IMR-90 (cell line): ENCODE measurements around the gene SPZ1. TPM values are rescaled to one million over a fixed set of nuclear protein-coding genes. Genes with fewer than 3 reads are reported as not detected.

ENCODE experiments used
- ATAC-seq: fragments of 200-7000 bp; cut with Tn5 transposase; 2 replicates; pipeline ENCODE4 v1.9.1; 2020; ENCODE audit warnings: low read depth, mild to moderate bottlenecking, moderate library complexity
- BruUV-seq: library from RNA; stranded (reverse); fragments of 400-500 nt; replicated peaks from 2 replicates; lab custom pipeline; 2021; lab: Mats Ljungman, UMichigan
- CTCF ChIA-PET: fragments of 300-600 bp; formaldehyde crosslinking; extraction: SDS; loops from one replicate; lab custom pipeline; 2021; ENCODE audit warnings: antibody characterized with exemption; lab: Yijun Ruan, JAX
- POLR2A ChIA-PET: fragments of 300-600 bp; sonication (Branson Sonifier 250); formaldehyde crosslinking; loops from one replicate; lab custom pipeline; 2022; ENCODE audit warnings: antibody characterized with exemption; ENCODE audit not compliant: unreplicated experiment; lab: Charles Lee
- DNase-seq: peaks from one replicate; pipeline ENCODE4 v3.0.0; 2013
- H2AFZ ChIP-seq: replicated peaks from 2 replicates; pipeline ENCODE3; 2013; ENCODE audit warnings: low read length, mild to moderate bottlenecking; ENCODE audit not compliant: poor library complexity
- H2AK5ac ChIP-seq: 2 replicates; pipeline ENCODE4 v1.6.1; 2013; ENCODE audit warnings: low read depth, low read length, inconsistent platforms
- H2AK9ac ChIP-seq: replicated peaks from 2 replicates; pipeline ENCODE3; 2013; ENCODE audit warnings: mild to moderate bottlenecking, low read depth, low read length, moderate library complexity; ENCODE audit not compliant: poor library complexity
- H2BK120ac ChIP-seq: 2 replicates; pipeline ENCODE4 v1.6.1; 2013; ENCODE audit warnings: low read depth, low read length, inconsistent platforms
- H2BK15ac ChIP-seq: 3 replicates; pipeline ENCODE4 v1.6.1; 2013; ENCODE audit warnings: low read depth, low read length, inconsistent platforms
- H2BK20ac ChIP-seq: 2 replicates; pipeline ENCODE4 v1.6.1; 2013; ENCODE audit warnings: low read depth, mild to moderate bottlenecking, inconsistent platforms, low read length, moderate library complexity
- H2BK5ac ChIP-seq: 2 replicates; pipeline ENCODE4 v1.6.1; 2013; ENCODE audit warnings: mild to moderate bottlenecking, low read depth, low read length, inconsistent platforms; ENCODE audit not compliant: poor library complexity, severe bottlenecking
- H3K14ac ChIP-seq: replicated peaks from 2 replicates; pipeline ENCODE4 v1.6.1; 2013; ENCODE audit warnings: low read depth, low read length, inconsistent platforms
- H3K18ac ChIP-seq: 2 replicates; pipeline ENCODE4 v1.6.1; 2013; ENCODE audit warnings: low read depth, low read length, control low read depth
- H3K23ac ChIP-seq: 2 replicates; pipeline ENCODE4 v1.6.1; 2013; ENCODE audit warnings: low read depth, low read length, inconsistent platforms
- H3K27ac ChIP-seq: 2 replicates; pipeline ENCODE4 v1.5.1; 2013; ENCODE audit warnings: mild to moderate bottlenecking, control low read depth, low read length; ENCODE audit not compliant: insufficient read depth
- H3K27me3 ChIP-seq: 2 replicates; pipeline ENCODE4 v1.6.1; 2013; ENCODE audit warnings: low read length; ENCODE audit not compliant: control insufficient read depth, insufficient read depth
- H3K36me3 ChIP-seq: 2 replicates; pipeline ENCODE4 v1.6.1; 2013; ENCODE audit warnings: low read length, mixed read lengths; ENCODE audit not compliant: control insufficient read depth, insufficient read depth
- H3K4ac ChIP-seq: 2 replicates; pipeline ENCODE4 v1.6.1; 2013; ENCODE audit warnings: low read depth, low read length, inconsistent platforms
- H3K4me1 ChIP-seq: 2 replicates; pipeline ENCODE4 v1.6.1; 2013; ENCODE audit warnings: low read length, mixed read lengths; ENCODE audit not compliant: control insufficient read depth, insufficient read depth
- H3K4me2 ChIP-seq: 2 replicates; pipeline ENCODE4 v1.6.1; 2013; ENCODE audit warnings: low read depth, mild to moderate bottlenecking, control low read depth, low read length, moderate library complexity
- H3K4me3 ChIP-seq: 2 replicates; pipeline ENCODE4 v1.5.1; 2013; ENCODE audit warnings: low read depth, mild to moderate bottlenecking, control low read depth, low read length, moderate library complexity; ENCODE audit not compliant: insufficient read depth
- H3K56ac ChIP-seq: 2 replicates; pipeline ENCODE4 v1.6.1; 2013; ENCODE audit warnings: low read length, inconsistent platforms; ENCODE audit not compliant: insufficient read depth; ENCODE audit errors: extremely low read depth
- H3K79me1 ChIP-seq, 2 experiments: 2 replicates each; pipeline ENCODE4 v1.6.1; 2013; ENCODE audit warnings: low read length in 2 of 2, inconsistent platforms in 1 of 2, low read depth in 1 of 2
- H3K9ac ChIP-seq: 2 replicates; pipeline ENCODE4 v1.6.1; 2013; ENCODE audit warnings: low read depth, low read length, control low read depth
- H3K9me1 ChIP-seq: 2 replicates; pipeline ENCODE4 v1.6.1; 2013; ENCODE audit warnings: low read length, inconsistent platforms; ENCODE audit not compliant: insufficient read depth
- H3K9me3 ChIP-seq: 2 replicates; pipeline ENCODE4 v1.6.1; 2013; ENCODE audit warnings: low read length; ENCODE audit not compliant: control insufficient read depth, insufficient read depth
- H4K20me1 ChIP-seq: 2 replicates; pipeline ENCODE4 v1.6.1; 2013; ENCODE audit warnings: low read length, inconsistent platforms; ENCODE audit not compliant: insufficient read depth
- H4K5ac ChIP-seq: 2 replicates; pipeline ENCODE4 v1.6.1; 2013; ENCODE audit warnings: mild to moderate bottlenecking, low read depth, low read length, control low read depth
- H4K8ac ChIP-seq, 2 experiments: 2 replicates each; pipeline ENCODE4 v1.6.1; 2013; ENCODE audit warnings: low read depth in 2 of 2, low read length in 2 of 2, control low read depth in 1 of 2, inconsistent platforms in 1 of 2
- H4K91ac ChIP-seq: 2 replicates; pipeline ENCODE4 v1.6.1; 2013; ENCODE audit warnings: low read depth, low read length, inconsistent platforms; ENCODE audit not compliant: insufficient read depth
- BHLHE40 ChIP-seq: fragments of 150-350 bp; IDR thresholded peaks from 2 replicates; pipeline ENCODE4 v1.6.1; 2016; ENCODE audit warnings: mild to moderate bottlenecking, low read depth, low read length
- CEBPB ChIP-seq: IDR thresholded peaks from 2 replicates; pipeline ENCODE4 v1.6.1; 2012; ENCODE audit warnings: low read depth, low read length, improper control_type of control experiment
- CHD1 ChIP-seq: IDR thresholded peaks from 2 replicates; pipeline ENCODE4 v1.6.1; 2012; ENCODE audit warnings: low read depth, low read length, improper control_type of control experiment
- CTCF ChIP-seq: conservative IDR thresholded peaks from 2 replicates; pipeline ENCODE4 v1.5.1; 2012; ENCODE audit warnings: mild to moderate bottlenecking, low read depth, low read length, improper control_type of control experiment
- FOS ChIP-seq: fragments of 150-350 bp; IDR thresholded peaks from 2 replicates; pipeline ENCODE4 v1.6.1; 2016; ENCODE audit warnings: low read depth, low read length
- MAFK ChIP-seq: IDR thresholded peaks from 2 replicates; pipeline ENCODE4 v1.6.1; 2012; ENCODE audit warnings: low read depth, low read length, improper control_type of control experiment
- MAZ ChIP-seq: IDR thresholded peaks from 2 replicates; pipeline ENCODE4 v1.6.1; 2012; ENCODE audit warnings: low read depth, mild to moderate bottlenecking, low read length, improper control_type of control experiment, moderate library complexity, borderline replicate concordance
- MXI1 ChIP-seq: IDR thresholded peaks from 2 replicates; pipeline ENCODE4 v1.6.1; 2012; ENCODE audit warnings: low read depth, mild to moderate bottlenecking, low read length, moderate library complexity, borderline replicate concordance
- NFE2L2 ChIP-seq: fragments of 150-350 bp; IDR thresholded peaks from 2 replicates; pipeline ENCODE4 v1.6.1; 2016; ENCODE audit warnings: low read depth, mild to moderate bottlenecking, low read length
- POLR2A ChIP-seq: IDR thresholded peaks from 2 replicates; pipeline ENCODE4 v1.6.1; 2012; ENCODE audit warnings: mild to moderate bottlenecking, low read depth, low read length
- RAD21 ChIP-seq: IDR thresholded peaks from 2 replicates; pipeline ENCODE4 v1.6.1; 2012; ENCODE audit warnings: low read length, improper control_type of control experiment
- RCOR1 ChIP-seq: IDR thresholded peaks from 2 replicates; pipeline ENCODE4 v1.6.1; 2012; ENCODE audit warnings: mild to moderate bottlenecking, low read length, improper control_type of control experiment; ENCODE audit not compliant: insufficient replicate concordance
- RFX5 ChIP-seq: IDR thresholded peaks from 2 replicates; pipeline ENCODE4 v1.8.0; 2012; ENCODE audit warnings: low read depth, mild to moderate bottlenecking, low read length, moderate library complexity
- SMC3 ChIP-seq: fragments of 150-350 bp; IDR thresholded peaks from 2 replicates; pipeline ENCODE4 v1.6.1; 2016; ENCODE audit warnings: low read depth, mild to moderate bottlenecking, antibody characterized with exemption, low read length, moderate library complexity
- WGBS, 2 experiments: methylation state at CpG; one replicate each; pipeline versions ENCODE4 v1.1.5 to v1.1.7; 2013; ENCODE audit warnings: missing lambda C conversion rate in 2 of 2; ENCODE audit not compliant: insufficient read length in 1 of 2; ENCODE audit errors: extremely low coverage in 2 of 2; 5-methylcytosine and 5-hydroxymethylcytosine counted together
- dilution Hi-C: fragments of 300-500 bp; cut with HindIII; formaldehyde crosslinking; loops from one replicate; pipeline ENCODE4 v1.14.3; 2018; ENCODE audit warnings: low sequenced_read_pairs; ENCODE audit not compliant: unreplicated experiment
- in situ Hi-C: fragments of 300-500 bp; cut with MboI; formaldehyde crosslinking; loops from 3 replicates; pipeline ENCODE4 v1.14.3; 2019; ENCODE audit warnings: low sequenced_read_pairs, inconsistent platforms, mixed read lengths
- intact Hi-C: fragments of 100-400 bp; cut with micrococcal nuclease; formaldehyde crosslinking; loops from 2 replicates; pipeline ENCODE4 v1.10.0; 2022
- polyA plus RNA-seq, 3 experiments: library from polyadenylated mRNA; depleted of rRNA; stranded (reverse); fragments of >200 nt; gene quantifications; 2 replicates each; pipeline ENCODE4 v1.2.3, GENCODE V29; 2012; ENCODE audit warnings: low replicate concordance in 1 of 3
- total RNA-seq: library from RNA; depleted of rRNA; stranded (reverse); fragments of >200 nt; gene quantifications from 2 replicates; pipeline ENCODE4 v1.2.3, GENCODE V29; 2012
- TF ChIP-seq, protein P1 (sequence below): fragments of 150-350 bp; IDR thresholded peaks from 2 replicates; pipeline ENCODE4 v1.6.1; 2017; ENCODE audit warnings: mild to moderate bottlenecking, antibody characterized with exemption, low read length, low read depth
- TF ChIP-seq, protein P2 (sequence below): fragments of 150-350 bp; IDR thresholded peaks from 2 replicates; pipeline ENCODE4 v1.6.1; 2016; ENCODE audit warnings: low read depth, mild to moderate bottlenecking, low read length, moderate library complexity, borderline replicate concordance

SPZ1 gene
- total and polyA plus RNA-seq, 2 of the 4 experiments (the other 2 are of a cell fraction): not detected

- no peak overlapping the region for H4K5ac ChIP-seq
- no peaks in the 10 kb centered on the region for H3K36me3 ChIP-seq
- no peak overlapping the region for H4K8ac ChIP-seq
- in situ Hi-C loops (no loop called here), dilution Hi-C loops (no loop called here), intact Hi-C loops (no loop called here)
- no peaks in the 10 kb centered on the region for H4K20me1 ChIP-seq
- ChIA-PET POLR2A (no interaction called here), CTCF (no interaction called here)
- no peak overlapping the region for H2AFZ ChIP-seq
- no peaks in the 10 kb centered on the region for H3K9me1 ChIP-seq
- H3K4me2 ChIP-seq: no peak overlapping the region
- H2BK15ac ChIP-seq: no peak overlapping the region
- H2AK5ac ChIP-seq: no peak overlapping the region
- no peaks in the 10 kb centered on the region for H3K4me1 ChIP-seq
- no peak overlapping the region for H3K56ac ChIP-seq
- no peaks in the 10 kb centered on the region for H3K79me1 ChIP-seq
- H2BK5ac ChIP-seq: no peak overlapping the region
- no peak for DNase-seq
- H2BK20ac ChIP-seq: no peak overlapping the region
- no peak overlapping the region for H3K18ac ChIP-seq
- no peak overlapping the region for H3K14ac ChIP-seq
- H2BK120ac ChIP-seq: no peak overlapping the region
- H3K4me3 ChIP-seq: no peak overlapping the region
- BruUV-seq: no TSS peak
- no peak for TF ChIP-seq POLR2A
- TF ChIP-seq MAFK: no peak
- TF ChIP-seq CEBPB: no peak
- TF ChIP-seq RAD21: no peak
- no peak for TF ChIP-seq RCOR1
- no peak for TF ChIP-seq SMC3
- no peak for TF ChIP-seq MAZ
- TF ChIP-seq MXI1: no peak
- no peak for TF ChIP-seq CHD1
- TF ChIP-seq, protein P1, sequence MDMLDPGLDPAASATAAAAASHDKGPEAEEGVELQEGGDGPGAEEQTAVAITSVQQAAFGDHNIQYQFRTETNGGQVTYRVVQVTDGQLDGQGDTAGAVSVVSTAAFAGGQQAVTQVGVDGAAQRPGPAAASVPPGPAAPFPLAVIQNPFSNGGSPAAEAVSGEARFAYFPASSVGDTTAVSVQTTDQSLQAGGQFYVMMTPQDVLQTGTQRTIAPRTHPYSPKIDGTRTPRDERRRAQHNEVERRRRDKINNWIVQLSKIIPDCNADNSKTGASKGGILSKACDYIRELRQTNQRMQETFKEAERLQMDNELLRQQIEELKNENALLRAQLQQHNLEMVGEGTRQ: no peak
- TF ChIP-seq CTCF: no peak
- no peak for TF ChIP-seq FOS
- no peak for TF ChIP-seq RFX5
- TF ChIP-seq NFE2L2: no peak
- no peak for TF ChIP-seq BHLHE40
- TF ChIP-seq, protein P2, sequence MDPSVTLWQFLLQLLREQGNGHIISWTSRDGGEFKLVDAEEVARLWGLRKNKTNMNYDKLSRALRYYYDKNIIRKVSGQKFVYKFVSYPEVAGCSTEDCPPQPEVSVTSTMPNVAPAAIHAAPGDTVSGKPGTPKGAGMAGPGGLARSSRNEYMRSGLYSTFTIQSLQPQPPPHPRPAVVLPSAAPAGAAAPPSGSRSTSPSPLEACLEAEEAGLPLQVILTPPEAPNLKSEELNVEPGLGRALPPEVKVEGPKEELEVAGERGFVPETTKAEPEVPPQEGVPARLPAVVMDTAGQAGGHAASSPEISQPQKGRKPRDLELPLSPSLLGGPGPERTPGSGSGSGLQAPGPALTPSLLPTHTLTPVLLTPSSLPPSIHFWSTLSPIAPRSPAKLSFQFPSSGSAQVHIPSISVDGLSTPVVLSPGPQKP: no peak
- H4K91ac ChIP-seq: no peak overlapping the region
- H3K9me3 ChIP-seq: no peaks in the 10 kb centered on the region
- no CpG with 5 or more reads among the region's 4 CpGs for WGBS, 2 experiments
- ATAC-seq: no peak
- H3K4ac ChIP-seq: no peak overlapping the region
- H3K9ac ChIP-seq: no peak overlapping the region
- no peak overlapping the region for H2AK9ac ChIP-seq
- H3K27me3 ChIP-seq: 0 out of 2 replicates have a peak, but pooled peaks cover 2% of the 10 kb centered on the region
- no peak overlapping the region for H3K23ac ChIP-seq
- no peak overlapping the region for H3K27ac ChIP-seq
These were observed 21.4 kb downstream of the SPZ1 start for GRCh38 chr5:80341016-80341775.
